Stimulated activated naive CD4-positive, alpha-beta T cell treated with Interleukin-2 at 50 U/mL for 16 hours (primary cell): ENCODE results near the gene GH1.
A peak's percentile ranks its signal among the peaks of the same experiment; 100 is the strongest.
"Not testable (repeated sequence)": the region's sequence is repeated elsewhere in the genome, so short reads cannot be mapped to it uniquely, and the experiment has no call there.

Experiments used
- DNase-seq: peaks from one replicate; lab custom pipeline; 2025; lab: John Stamatoyannopoulos, UW

GH1 gene

DNA sequence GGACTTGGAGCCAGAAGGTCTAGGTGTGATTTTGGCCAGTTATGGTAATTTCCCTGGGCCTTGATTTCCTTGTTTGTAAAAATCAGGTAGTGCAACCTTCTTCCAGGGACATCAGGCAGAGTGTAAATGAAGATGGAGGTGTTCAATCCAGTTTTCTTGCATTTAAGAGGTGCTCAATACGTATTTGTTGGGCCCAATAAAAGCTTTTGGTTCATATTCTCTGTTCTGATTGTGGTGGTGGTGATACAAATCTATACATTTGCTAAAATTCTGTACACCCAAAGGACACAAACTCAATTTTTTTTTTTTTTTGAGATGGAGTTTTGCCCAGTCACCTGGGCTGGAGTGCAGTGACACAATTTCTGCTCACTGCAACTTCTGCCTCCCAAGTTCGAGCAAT lies 7.5 kb upstream of the GH1 start:
- DNase-seq = no peak

DNA sequence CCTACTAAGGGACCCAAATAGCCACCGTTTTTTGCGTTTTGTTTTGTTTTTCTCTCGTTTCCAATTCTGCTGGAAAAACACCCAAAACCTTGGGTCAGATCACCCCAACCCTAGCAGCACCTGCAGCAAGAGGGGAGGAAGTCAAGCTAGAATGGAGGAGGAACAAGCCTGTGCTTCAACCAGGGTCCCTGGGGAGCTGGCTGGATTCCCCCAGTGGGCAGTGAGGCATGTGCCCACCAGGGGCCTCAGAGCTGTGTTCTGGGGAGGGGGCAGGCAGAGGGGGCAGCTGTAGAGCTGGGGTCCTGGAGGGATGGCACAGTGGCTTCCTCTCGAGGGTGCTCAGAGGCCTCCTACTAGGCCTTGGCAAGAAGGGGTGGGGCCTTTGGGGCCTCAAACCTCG lies 7.0 kb upstream of the GH1 start:
- no peak for DNase-seq

DNA sequence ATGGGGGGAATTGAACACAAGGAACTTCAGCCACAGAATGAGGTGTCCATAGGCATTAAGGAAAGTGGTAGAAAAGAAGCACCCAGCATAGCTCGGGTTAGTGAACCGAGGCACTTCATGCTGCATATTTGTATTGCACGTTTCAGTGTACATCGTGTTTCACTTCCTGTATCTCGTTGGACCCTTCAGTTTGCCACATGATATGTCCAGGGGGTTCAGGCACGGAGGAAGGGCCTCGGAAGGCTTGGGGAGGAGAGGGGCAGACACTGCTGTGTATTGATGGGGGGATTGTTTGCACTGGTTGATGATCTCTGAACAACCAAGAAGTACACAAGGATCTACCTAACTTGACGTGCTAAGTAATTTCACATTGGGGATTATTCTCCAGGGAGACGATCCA lies 3.8 kb upstream of the GH1 start:
- not testable (repeated sequence) for DNase-seq

DNA sequence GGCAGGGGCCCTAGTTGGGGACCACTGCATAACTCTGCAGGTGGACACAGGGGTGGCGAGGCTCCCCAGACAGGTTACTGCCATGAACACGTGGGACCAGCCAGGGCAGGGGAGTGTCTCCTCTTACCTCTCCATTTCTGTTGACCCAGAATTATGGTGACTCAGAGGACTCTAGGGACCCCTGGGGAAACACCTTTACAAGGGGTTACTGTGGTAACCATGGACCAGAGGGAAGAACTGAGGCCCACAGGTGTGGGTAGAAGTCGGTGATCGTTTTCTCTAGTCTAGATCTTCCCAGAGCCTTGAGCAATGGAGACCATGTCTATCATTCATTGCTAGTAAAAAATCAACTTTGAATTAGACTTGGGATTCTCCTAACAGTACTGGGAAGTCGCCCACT lies 2.1 kb upstream of the GH1 start:
- DNase-seq = not testable (repeated sequence)

DNA sequence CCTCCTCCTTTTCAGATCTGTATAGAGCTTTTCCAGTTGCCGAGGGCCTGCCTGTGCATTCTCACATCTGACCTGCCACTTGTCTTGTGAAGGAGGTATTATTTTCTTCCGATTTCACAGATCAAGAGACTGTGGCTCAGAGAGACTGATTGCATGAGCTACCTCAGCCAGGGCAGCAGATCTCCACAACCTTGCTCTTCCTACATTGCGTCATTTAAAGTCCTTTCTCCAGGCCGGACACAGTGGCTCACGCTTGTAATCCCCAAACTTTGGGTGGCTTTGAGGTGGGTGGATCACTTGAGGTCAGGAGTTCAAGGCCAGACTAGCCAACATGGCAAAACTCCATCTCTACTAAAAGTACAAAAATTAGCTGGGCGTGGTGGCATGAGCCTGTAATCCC lies 1.4 kb upstream of the GH1 start:
- DNase-seq = not testable (repeated sequence)

DNA sequence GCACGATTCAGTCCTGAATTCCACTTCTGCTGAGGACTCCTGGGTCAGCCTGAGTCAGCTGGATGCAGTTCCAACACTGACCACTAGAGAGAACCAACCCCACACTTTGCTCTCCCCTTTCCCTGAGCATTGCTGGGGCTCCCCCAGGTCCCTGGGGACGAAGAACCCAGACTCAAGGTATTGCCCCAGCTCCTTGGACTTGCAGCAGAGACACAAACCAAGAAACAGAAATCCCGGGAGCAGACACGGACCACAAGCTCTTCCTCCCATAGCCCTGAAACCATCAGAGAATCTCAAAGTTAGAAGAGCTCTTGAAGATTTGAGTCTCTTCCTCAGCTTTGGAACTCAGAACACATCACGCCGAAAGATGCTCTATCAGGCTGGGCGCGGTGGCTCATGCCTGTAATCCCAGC lies 678 bp upstream of the GH1 start:
- DNase-seq = peak; percentile 39

DNA sequence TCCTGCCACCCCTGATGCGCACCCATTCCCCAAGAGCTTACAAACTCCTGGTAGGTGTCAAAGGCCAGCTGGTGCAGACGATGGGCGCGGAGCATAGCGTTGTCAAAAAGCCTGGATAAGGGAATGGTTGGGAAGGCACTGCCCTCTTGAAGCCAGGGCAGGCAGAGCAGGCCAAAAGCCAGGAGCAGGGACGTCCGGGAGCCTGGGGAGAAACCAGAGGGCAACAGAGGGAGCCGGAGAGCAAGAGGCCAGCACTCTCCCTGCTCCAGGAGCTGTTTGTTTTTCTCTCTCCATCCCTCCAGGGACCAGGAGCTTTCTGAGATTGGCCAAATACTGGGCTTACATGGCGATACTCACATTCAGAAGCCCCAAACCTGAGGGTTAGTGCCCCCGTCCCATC lies 334 bp downstream of the GH1 start:
- no peak for DNase-seq

DNA sequence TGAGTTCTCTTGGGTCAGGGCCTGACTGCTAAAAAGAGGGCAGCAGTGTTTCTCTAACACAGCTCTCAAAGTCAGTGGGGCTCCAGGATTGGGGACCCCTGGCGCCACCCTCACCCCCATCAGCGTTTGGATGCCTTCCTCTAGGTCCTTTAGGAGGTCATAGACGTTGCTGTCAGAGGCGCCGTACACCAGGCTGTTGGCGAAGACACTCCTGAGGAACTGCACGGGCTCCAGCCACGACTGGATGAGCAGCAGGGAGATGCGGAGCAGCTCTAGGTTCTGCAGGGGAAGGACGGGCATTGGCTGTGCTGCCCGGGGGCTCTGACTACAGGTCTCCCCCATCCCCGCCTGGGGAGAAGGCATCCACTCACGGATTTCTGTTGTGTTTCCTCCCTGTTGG lies 993 bp downstream of the GH1 start:
- DNase-seq = no peak

DNA sequence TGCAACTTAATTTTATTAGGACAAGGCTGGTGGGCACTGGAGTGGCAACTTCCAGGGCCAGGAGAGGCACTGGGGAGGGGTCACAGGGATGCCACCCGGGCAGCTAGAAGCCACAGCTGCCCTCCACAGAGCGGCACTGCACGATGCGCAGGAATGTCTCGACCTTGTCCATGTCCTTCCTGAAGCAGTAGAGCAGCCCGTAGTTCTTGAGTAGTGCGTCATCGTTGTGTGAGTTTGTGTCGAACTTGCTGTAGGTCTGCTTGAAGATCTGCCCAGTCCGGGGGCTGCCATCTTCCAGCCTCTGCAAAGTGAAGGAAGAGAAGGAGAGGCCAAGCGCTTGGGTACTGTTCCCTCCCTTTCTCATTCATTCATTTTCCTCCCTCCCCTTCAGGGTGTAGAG lies 1.4 kb downstream of the GH1 start:
- DNase-seq = not testable (repeated sequence)

DNA sequence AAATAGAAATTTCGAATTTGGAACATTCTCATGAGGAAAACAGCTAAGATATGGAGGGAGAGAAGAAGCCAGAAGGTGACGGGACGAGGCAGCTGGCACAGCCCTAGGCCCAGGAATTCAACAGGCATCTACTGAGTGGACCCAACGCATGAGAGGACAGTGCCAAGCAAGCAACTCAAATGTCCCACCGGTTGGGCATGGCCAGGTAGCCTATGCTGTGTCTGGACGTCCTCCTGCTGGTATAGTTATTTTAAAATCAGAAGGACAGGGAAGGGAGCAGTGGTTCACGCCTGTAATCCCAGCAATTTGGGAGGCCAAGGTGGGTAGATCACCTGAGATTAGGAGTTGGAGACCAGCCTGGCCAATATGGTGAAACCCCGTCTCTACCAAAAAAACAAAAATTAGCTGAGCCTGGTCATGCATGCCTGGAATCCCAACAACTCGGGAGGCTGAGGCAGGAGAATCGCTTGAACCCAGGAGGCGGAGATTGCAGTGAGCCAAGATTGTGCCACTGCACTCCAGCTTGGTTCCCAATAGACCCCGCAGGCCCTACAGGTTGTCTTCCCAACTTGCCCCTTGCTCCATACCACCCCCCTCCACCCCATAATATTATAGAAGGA lies 2.0 kb downstream of the GH1 start:
- DNase-seq = no peak

DNA sequence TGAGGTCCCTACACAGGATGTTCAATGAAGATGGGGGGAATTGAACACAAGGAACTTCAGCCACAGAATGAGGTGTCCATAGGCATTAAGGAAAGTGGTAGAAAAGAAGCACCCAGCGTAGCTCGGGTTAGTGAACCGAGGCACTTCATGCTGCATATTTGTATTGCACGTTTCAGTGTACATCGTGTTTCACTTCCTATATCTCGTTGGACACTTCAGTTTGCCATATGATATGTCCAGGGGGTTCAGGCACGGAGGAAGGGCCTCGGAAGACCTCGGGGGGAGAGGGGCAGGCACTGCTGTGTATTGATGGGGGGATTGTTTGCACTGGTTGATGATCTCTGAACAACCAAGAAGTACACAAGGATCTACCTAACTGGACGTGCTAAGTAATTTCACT lies 2.9 kb downstream of the GH1 start:
- not testable (repeated sequence) for DNase-seq

DNA sequence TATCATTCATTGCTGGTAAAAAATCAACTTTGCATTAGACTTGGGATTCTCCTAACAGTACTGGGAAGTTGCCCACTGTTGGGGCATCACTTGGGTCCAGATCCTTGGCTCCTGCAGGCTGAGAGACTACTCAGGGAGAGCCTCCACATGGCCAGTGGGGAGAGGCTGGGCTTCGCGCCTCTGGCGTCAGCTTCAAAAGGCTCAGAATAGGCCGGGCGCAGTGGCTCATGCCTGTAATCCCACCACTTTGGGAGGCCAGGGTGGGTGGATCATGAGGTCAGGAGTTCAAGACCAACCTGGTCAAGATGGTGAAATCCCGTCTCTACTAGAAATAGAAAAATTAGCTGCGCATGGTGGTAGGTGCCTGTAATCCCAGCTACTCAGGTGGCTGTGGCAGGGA lies 4.2 kb downstream of the GH1 start:
- DNase-seq = no peak

DNA sequence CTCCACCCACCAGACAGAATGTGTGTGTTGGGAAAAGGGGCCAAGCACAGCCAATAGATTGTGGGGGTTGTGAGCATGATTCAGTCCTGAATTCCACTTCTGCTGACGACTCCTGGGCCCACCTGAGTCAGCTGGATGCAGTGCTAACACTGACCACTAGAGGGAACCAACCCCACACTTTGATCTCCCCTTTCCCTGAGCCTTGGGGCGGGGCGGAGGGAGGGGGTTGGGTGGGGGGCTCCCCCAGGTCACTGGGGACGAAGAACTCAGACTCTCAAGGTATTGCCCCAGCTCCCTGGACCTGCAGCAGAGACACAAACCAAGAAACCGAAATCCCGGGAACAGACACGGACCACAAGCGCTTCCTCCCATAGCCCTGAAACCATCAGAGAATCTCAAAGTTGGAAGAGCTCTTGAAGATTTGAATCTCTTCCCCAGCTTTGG lies 7.0 kb downstream of the GH1 start:
- peak; percentile 36 for DNase-seq

DNA sequence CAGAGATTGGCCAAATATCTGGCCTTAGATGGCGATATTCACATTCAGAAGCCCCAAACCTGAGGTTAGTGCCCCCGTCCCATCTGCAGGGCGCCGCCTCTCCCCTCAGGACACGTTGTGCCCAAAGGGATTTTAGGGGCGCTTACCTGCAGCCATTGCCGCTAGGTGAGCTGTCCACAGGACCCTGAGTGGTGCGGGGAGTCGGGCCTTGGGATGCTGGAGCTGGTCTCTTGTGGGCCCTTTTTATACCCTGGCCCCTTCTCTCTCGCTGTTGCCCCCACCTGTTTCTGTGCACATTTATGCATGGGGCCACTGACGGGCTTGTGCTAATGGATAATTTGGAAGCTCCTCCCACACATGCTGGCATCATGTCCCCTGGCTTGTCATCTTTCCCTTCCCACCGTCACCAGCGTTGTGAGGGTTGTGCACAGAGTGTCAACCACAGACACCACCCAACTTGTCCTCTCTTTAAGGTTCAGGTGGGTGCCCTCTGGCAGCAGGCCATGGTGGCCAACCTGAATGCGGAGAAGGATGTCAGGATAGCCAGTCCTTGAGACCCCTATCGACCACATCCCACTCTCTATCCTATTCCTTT lies 7.5 kb downstream of the GH1 start, which contains the start of gene CSHL1:
TSS of gene CSHL1 (minus strand) at position 218 of the 595 bp plus-strand sequence. CDS start at position 156, 62 bp downstream.
- no peak for DNase-seq

DNA sequence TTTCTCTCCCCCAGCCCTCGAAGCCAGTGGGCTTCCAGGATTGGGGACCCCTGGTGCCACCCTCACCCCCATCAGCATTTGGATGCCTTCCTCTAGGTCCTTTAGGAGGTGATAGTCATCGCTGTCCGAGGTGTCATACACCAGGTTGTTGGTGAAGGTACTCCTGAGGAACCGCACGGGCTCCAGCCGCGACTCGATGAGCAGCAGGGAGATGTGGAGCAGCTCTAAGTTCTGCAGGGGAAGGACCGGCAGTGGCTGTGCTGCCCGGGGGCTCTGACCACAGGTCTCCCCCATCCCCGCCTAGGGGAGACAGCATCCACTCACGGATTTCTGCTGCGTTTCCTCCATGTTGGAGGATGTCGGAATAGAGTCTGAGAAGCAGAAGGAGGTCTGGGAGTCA lies 8.5 kb downstream of the GH1 start:
- no peak for DNase-seq

DNA sequence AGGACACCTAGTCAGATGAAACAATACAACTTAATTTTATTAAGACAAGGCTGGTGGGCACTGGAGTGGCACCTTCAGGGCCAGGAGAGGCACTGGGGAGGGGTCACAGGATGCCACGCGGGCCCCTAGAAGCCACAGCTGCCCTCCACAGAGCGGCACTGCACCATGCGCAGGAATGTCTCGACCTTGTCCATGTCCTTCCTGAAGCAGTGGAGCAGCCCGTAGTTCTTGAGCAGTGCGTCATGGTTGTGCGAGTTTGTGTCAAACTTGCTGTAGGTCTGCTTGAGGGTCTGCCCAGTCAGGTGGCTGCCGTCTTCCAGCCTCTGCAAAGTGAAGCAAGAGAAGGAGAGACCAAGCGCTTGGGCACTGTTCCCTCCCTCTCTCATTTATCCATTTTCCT lies 9.1 kb downstream of the GH1 start:
- DNase-seq = not testable (repeated sequence)

DNA sequence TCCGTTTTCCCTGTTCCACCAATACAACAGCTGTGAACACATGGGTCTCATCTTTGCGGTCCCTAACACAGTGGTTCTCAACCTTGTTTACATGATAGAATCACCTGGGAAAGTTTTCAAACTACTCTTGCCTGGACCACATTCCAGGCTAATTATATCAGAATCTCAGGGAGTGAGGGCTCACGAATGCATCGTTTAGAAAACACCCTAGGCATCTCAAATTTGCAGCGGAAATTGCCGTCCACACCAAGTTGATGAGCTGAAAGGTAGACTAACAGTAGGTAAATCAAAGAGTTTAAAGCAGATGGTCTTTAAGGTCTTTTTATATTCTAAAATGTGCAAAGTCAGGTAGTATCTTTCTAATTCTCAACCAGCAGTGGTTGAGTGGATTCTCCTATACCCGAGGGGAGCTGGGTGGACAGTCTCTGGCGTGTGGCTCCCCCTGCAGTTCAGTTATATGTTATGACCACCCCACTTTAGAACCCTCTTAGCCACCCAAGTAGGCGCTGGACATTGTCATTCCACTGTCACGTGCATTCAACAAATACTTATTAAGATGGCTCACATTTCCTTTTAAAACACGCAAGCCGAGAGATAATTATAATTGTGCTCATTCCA lies 11.4 kb downstream of the GH1 start:
- DNase-seq = not testable (repeated sequence)

DNA sequence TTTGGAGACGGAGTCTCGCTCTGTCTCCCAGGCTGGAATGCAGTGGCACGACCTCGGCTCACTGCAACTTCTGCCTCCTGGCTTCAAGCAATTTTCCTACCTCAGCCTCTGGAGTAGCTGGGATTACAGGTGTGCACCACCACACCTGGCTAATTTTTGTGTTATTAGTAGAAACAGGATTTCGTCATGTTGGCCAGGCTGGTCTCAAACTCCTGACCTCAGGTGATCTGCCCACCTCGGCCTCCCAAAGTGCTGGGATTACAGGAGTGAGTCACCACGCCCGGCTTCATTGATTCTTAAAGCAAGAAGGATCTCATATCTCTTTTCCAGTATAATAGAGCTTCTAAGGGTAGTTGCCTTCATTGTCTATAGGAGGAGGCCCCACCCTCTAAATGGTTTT lies 13.8 kb downstream of the GH1 start:
- DNase-seq = not testable (repeated sequence)

DNA sequence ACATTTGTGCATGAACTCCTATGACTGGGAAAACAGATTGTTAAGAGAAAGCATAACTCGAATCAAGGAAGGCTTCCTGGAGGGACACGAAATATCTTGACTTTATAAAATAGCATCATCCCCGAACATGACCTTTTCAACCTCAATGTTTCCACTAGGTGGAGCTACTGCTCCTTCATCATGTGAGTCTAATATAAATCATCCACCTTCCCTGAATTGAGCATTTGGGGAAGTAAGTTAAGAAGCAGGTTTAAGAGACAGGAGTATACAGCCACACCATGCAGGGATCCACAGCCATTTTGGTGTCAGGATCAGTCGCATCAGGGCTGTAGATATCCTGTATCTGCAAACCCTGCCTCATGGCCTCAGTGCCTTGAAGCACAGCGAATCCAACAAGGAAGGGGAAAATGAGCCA lies 14.8 kb downstream of the GH1 start:
- not testable (repeated sequence) for DNase-seq

DNA sequence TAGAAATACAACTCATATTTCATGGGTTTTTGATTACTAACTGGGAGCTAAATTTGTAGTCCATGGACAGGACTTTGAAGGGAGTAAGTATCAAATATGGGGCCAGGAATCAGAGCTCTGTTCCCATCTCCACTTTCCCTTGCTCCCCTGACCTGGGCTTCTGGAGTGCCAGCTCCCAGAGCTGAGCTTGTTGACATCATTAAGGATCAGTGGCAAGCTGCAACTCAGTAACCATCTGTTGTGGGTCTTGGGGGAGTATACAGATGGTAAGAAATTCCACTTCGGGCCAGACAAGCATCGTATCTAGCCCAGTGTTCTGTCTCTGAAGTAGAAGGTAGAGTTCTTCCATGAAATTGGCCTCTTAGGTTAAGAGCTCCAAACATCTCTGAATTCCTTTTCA lies 16.7 kb downstream of the GH1 start:
- not testable (repeated sequence) for DNase-seq

DNA sequence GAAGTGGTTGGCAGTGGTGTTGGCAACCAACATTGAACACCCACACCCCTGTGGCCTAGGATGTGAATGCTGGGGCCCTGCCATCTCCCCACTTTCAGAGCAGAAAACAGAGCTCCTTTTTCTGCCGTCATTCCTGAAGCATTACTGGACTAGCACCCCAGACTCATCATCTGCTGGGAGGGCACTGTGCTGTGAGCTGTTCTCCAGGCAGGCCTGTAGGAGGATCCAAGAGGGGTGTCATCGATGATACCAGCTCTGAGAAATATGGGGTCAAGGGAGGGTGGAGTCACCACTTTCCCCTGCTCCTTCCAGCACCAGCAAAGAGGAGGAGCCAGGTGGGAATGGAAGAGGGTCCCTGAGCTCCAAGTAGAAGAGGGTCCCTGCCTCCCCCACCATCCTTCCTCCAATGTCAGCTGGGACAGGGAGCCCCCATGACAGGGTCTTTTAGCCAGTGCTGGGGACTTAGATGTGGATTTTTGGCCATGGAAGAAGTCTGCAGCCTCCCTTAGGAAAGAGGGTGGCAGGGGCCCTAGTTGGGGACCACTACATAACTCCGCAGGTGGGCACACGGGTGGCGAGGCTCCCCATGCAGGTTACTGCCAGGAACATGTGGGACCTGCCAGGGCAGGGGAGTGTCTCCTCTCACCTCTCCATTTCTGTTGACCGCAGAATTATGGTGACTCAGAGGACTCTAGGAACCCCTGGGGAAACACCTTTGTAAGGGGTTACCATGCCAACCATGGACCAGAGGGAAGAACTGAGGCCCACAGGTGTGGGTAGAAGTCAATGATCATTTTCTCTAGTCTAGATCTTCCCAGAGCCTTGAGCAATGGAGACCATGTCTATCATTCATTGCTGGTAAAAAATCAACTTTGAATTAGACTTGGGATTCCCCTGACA lies 19.5 kb downstream of the GH1 start:
- peak; percentile 40 for DNase-seq
